Large intestine (tissue), 12 donors: ENCODE measurements around the gene ASXL2. TPM values are rescaled to one million over a fixed set of nuclear protein-coding genes. Genes with fewer than 3 reads are reported as not detected.
A peak's percentile ranks its signal among the peaks of the same experiment; 100 is the strongest.
"Not testable (repeated sequence)": the region's sequence is repeated elsewhere in the genome, so short reads cannot be mapped to it uniquely, and the experiment has no call there.

Source experiments
- DNase-seq, 2 donors: peaks; one replicate each; pipeline versions ENCODE4 v3.0.0 to v3.0.0-alpha.2; 2013
- H3K27ac ChIP-seq: one replicate; pipeline ENCODE4 v1.5.1; 2013; ENCODE audit warnings: low read length
- H3K27me3 ChIP-seq: 2 replicates; pipeline ENCODE4 v1.6.1; 2013; ENCODE audit warnings: low read length; ENCODE audit not compliant: control insufficient read depth, insufficient read depth
- H3K36me3 ChIP-seq: 2 replicates; pipeline ENCODE4 v1.6.1; 2013; ENCODE audit warnings: low read length; ENCODE audit not compliant: control insufficient read depth, insufficient read depth
- H3K4me1 ChIP-seq: one replicate; pipeline ENCODE4 v1.6.1; 2013; ENCODE audit warnings: low read length; ENCODE audit not compliant: control insufficient read depth, insufficient read depth
- H3K4me3 ChIP-seq: one replicate; pipeline ENCODE4 v1.5.1; 2013; ENCODE audit warnings: low read length
- H3K9me3 ChIP-seq: one replicate; pipeline ENCODE4 v1.6.1; 2013; ENCODE audit warnings: mild to moderate bottlenecking, low read depth, low read length, moderate library complexity; ENCODE audit not compliant: control insufficient read depth
- WGBS: methylation state at CpG from one replicate; pipeline ENCODE4 v1.1.5; 2013; ENCODE audit warnings: low lambda C conversion rate; ENCODE audit not compliant: insufficient coverage; 5-methylcytosine and 5-hydroxymethylcytosine counted together
- long read RNA-seq, 11 donors: transcript quantifications; one replicate each; lab custom pipeline, GENCODE V29; 2026
- polyA plus RNA-seq: library from polyadenylated mRNA; unstranded; fragments of 120-200 nt; gene quantifications from one replicate; pipeline ENCODE4 v1.2.1, GENCODE V29; 2013

The ASXL2 gene
- polyA plus RNA-seq: 15.0 TPM
- long read RNA-seq, donor 1: 0 reads
- long read RNA-seq, donor 2: 0 reads
- long read RNA-seq, donor 3: 0 reads
- long read RNA-seq, donor 4: 0 reads
- long read RNA-seq, donor 5: 0 reads
- long read RNA-seq, donor 6: 0 reads
- long read RNA-seq, donor 7: 0 reads
- long read RNA-seq, donor 8: 0 reads
- long read RNA-seq, donor 9: 0 reads
- long read RNA-seq, donor 10: 0 reads
- long read RNA-seq, donor 11: 0 reads

DNA sequence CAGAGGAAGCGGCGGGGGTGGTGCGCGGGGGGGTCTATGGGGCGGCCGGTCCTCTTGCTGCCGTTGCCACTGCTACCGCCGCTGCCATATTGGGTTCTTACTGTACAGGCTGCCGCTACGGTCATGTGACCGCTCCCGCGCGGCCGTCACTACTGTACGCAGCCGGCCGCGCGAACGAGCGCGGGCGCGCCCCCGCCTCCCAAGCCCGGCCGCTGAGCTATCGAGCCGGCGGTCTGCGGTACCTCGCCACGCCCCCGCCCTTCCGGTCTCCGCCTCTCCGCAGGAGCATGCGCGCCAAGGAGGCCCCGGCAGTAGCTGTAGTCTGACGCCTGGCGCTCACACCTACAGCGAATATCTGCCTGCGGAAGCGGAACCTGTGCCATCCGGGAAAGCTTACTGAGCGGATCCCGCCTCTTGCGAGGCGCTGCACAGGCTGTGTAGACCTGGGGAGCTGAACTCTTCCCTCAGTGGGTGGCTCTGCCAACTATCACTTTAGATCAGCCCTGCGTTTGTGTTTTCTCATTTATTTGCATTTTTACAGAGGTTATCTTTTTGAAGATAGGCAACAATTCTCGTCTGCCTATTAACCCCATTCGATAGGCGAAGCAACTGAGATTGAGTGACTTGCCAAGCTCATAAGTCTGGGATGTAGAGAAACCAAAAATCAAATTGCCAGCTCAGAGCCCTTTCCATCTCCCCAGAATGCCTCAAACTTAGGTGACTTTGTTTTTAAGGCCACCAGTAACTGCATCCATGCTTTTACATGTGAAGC lies at the start of gene ASXL2:
TSS of gene ASXL2 (minus strand) at position 127 of the 772 bp plus-strand sequence. CDS start 265 bp downstream, outside the sequence.
- Histone ChIP-seq H3K9me3 (no peaks in the 10 kb centered on the region), H3K27ac (peak within 1 kb of the TSS; percentile 93), H3K27me3 (peaks cover 10% of the 10 kb centered on the region), H3K36me3 (peaks cover 7% of the 10 kb centered on the region), H3K4me1 (peaks cover 8% of the 10 kb centered on the region), H3K4me3 (peak within 1 kb of the TSS; percentile 99)
- peak; percentile 99 for DNase-seq
- no CpG with 5 or more reads among the region's 56 CpGs for WGBS

DNA sequence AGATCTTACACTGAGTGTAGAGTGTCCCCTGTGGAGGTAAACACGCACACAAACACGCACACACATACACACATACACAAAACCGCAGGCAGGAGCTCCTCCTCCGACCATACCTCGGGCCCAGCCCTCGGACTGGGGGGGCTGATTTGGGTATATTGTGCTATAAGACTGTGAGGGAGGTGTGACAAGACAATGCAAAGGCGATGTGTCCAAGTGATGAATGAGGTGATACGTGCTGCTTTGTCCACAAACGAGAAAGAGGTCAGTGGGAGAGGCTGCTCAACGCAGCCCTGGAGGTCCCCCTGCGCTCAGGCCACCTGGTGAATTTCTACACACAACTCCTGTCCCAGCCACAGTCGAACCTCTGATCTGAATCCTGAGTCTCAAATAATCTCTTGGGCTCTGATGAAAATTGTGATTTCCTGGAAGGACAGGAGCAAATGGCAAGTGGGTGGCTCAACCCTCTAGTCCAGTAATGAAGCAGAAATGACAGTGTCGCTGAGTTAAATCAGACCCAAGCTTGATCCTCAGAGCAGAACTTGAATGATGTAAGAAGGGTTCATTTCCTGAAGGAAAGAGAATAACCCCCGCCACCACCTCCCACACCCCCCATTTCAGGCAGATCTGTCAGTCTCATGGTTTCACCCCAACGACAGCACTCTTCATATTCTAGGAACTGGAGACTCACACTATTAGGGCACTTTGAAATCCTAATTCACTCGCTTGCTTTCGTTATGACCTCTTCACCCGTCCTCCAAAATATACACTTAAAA lies 48.9 kb upstream of the ASXL2 start:
- Histone ChIP-seq H3K27ac (no peak overlapping the region), H3K9me3 (no peaks in the 10 kb centered on the region), H3K27me3 (no peaks in the 10 kb centered on the region), H3K4me1 (no peaks in the 10 kb centered on the region), H3K4me3 (no peak overlapping the region), H3K36me3 (peaks cover 3% of the 10 kb centered on the region)
- WGBS: 100% methylated on average over 2 of the region's 18 CpGs
- DNase-seq: no peak

DNA sequence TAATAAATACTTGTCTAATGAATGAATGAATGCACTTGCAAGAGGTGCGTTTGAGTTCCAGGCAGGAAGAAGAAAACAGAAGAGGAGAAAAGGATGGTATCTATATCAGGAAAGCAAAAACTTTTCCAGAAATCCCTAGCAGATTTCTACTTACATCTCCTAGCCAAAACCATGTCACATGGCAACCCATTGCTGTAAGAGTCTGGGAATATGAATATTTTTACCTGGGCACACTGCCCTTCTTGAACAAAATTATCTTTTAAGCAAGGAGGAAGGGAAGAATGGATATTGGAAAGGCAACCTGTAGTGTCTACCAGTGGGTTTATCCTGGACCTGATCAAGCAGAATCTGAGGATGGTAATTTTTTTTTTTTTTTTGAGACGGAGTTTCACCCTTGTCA lies 44.2 kb upstream of the ASXL2 start:
- no peak overlapping the region for H3K4me3 ChIP-seq
- H3K4me1 ChIP-seq: no peaks in the 10 kb centered on the region
- no peaks in the 10 kb centered on the region for H3K9me3 ChIP-seq
- WGBS: no CpG with 5 or more reads among the region's 2 CpGs
- H3K27ac ChIP-seq: no peak overlapping the region
- H3K27me3 ChIP-seq: no peaks in the 10 kb centered on the region
- peaks cover 3% of the 10 kb centered on the region for H3K36me3 ChIP-seq
- DNase-seq: no peak

DNA sequence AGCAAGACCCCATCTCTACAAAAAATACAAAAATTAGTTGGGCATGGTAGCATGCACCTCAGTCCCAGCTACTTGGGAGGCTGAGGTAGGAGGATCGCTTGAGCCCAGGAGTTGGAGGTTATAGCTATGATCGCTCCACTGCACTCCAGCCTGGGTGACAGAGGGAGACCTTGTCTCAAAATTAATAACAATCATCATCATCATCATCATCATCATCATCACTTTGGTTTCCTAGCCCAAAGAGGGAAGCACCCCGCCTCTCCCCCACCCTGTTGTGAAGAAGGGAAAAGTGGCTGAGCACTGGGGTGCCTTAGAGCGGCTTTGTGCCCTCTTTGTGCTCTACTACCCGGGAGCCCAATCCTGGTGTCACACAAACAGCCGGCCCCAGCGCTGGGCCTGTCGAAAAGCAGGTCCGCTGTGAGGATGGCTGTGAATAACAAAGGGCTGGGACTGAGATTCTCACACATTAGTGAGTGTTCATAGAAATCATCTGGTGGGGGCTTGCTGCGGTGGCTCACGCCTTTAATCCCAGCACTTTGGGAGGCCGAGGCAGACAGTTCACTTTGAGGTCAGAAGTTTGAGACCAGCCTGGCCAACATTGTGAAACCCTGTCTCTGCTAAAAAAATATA lies 42.6 kb upstream of the ASXL2 start:
- Histone ChIP-seq H3K4me3 (no peak overlapping the region), H3K27ac (no peak overlapping the region)

DNA sequence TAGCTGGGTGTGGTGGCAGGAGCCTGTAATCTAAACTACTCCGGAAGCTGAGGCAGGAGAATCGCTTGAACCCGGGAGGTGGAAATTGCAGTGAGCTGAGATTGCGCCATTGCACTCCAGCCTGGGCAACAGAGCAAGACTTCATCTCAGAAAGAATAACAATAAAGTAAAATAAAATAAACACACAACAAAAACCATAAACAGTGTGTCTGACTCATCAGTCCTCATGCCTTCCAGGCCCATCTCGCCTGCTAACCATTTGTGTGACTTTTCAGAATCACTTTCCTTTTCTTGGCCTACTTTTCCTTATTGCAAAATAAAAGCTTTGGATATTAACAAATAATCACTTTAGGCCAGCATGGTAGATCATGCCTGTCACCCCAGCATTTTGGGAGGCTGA lies 42.0 kb upstream of the ASXL2 start:
- no peak overlapping the region for H3K27ac ChIP-seq
- H3K4me3 ChIP-seq: no peak overlapping the region
- no peaks in the 10 kb centered on the region for H3K4me1 ChIP-seq
- WGBS: 80% methylated on average over 1 of the region's 5 CpGs
- H3K36me3 ChIP-seq: no peaks in the 10 kb centered on the region
- no peaks in the 10 kb centered on the region for H3K27me3 ChIP-seq
- DNase-seq: no peak
- no peaks in the 10 kb centered on the region for H3K9me3 ChIP-seq

More for the DNA sequence above, 42.6 kb upstream of the ASXL2 start:
- DNase-seq: no peak
- Histone ChIP-seq H3K27me3 (no peaks in the 10 kb centered on the region), H3K36me3 (no peaks in the 10 kb centered on the region), H3K4me1 (no peaks in the 10 kb centered on the region), H3K9me3 (no peaks in the 10 kb centered on the region)
- WGBS: no CpG with 5 or more reads among the region's 12 CpGs

DNA sequence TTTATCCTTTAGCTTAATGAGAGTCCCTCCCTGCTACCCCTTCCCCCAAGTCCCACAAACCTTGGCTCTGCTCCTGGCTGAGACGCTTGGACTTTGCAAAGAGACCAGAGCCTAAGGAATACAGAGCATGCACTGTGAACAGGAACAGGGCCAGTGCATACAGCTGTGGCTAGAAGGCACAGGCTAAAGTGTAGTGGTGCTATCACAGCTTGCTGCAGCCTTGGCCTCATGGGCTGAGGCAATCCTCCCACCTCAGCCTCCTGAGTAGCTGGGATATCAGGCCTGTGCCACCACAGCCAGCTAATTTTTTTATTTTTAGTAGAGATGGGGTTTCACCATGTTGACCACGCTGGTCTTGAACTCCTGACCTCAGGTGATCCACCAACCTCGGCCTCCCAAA lies 39.5 kb upstream of the ASXL2 start:
- Histone ChIP-seq H3K27me3 (no peaks in the 10 kb centered on the region), H3K4me1 (no peaks in the 10 kb centered on the region), H3K4me3 (no peak overlapping the region), H3K36me3 (no peaks in the 10 kb centered on the region), H3K9me3 (no peaks in the 10 kb centered on the region), H3K27ac (no peak overlapping the region)
- WGBS: no CpG with 5 or more reads among the region's 3 CpGs
- no peak for DNase-seq

DNA sequence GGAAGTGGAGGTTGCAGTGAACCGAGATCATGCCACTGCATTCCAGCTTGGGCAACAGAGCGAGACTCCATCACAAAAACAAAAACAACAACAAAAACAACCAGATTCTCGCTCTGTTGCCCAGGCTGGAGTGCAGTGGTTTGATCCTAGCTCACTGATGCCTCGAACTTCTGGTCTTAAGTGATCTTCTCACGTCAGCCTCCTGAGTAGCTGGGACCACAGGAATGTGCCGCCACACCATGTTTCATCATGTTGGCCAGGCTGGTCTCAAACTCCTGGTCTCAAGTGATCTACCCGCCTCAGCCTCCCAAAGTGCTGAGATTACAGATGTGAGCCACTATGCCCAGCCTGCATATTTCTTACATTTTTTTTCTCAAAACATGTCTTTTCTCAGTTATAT lies 39.1 kb upstream of the ASXL2 start:
- not testable (repeated sequence) for H3K4me3 ChIP-seq, H3K36me3 ChIP-seq, H3K9me3 ChIP-seq, DNase-seq, H3K4me1 ChIP-seq, H3K27me3 ChIP-seq, H3K27ac ChIP-seq
- WGBS: 100% methylated on average over 1 of the region's 7 CpGs

DNA sequence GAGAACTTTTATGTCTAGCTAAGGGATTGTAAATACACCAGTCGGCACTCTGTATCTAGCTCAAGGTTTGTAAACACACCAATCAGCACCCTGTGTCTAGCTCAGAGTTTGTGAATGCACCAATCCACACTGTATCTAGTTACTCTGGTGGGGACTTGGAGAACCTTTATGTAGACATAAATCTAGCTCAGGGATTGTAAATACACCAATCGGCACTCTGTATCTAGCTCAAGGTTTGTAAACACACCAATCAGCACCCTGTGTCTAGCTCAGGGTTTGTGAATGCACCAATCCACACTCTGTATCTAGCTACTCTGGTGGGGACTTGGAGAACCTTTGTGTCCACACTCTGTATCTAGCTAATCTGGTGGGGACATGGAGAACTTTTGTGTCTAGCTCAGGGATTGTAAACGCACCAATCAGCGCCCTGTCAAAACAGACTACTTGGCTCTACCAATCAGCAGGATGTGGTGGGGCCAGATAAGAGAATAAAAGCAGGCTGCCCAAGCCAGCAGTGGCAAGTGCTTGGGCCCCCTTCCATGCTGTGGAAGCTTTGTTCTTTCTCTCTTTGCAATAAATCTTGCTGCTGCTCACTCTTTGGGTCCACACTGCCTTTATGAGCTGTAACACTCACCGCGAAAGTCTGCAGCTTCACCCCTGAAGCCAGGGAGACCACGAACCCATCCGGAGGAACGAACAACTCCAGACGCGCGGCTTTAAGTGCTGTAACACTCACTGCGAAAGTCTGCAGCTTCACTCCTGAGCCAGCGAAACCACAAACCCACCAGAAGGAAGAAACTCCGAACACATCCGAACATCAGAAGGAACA lies 37.9 kb upstream of the ASXL2 start:
- DNase-seq, H3K9me3 ChIP-seq, H3K27me3 ChIP-seq, H3K4me1 ChIP-seq, H3K4me3 ChIP-seq, H3K27ac ChIP-seq, H3K36me3 ChIP-seq: not testable (repeated sequence)
- WGBS: no CpG with 5 or more reads among the region's 16 CpGs

DNA sequence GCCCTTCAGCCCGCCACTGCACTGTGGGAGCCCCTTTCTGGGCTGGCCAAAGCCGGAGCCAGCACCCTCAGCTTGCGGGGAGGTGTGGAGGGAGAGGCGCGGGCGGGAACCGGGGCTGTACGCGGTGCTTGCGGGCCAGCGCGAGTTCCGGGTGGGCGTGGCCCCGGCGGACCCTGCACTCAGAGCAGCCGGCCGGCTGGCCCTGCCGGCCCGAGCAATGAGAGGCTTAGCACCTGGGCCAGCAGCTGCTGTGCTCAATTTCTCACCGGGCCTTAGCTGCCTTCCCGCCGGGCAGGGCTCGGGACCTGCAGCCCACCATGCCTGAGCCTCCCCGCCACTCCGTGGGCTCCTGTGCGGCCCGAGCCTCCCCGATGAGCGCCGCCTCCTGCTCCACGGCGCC lies 37.1 kb upstream of the ASXL2 start:
- not testable (repeated sequence) for H3K4me1 ChIP-seq, H3K27ac ChIP-seq, H3K9me3 ChIP-seq, DNase-seq, H3K36me3 ChIP-seq, H3K4me3 ChIP-seq, H3K27me3 ChIP-seq
- no CpG with 5 or more reads among the region's 33 CpGs for WGBS

DNA sequence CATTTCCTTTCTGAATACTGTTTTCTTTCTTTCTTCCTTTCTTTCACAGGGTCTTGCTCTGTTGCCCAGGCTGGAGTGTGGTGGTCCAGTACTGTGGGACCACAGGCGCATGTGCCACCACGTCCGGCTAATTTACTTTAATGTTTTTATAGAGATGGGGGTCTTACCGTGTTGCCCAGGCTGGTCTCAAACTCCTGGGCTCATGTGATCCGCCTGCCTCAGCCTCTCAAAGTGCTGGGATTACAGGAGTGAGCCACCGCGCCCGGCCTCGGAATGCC lies 35.3 kb upstream of the ASXL2 start:
- not testable (repeated sequence) for H3K4me3 ChIP-seq, H3K9me3 ChIP-seq, H3K27me3 ChIP-seq, DNase-seq, H3K36me3 ChIP-seq, H3K4me1 ChIP-seq, H3K27ac ChIP-seq
- WGBS: no CpG with 5 or more reads among the region's 9 CpGs
